Measurements from ENCODE around the gene ANAPC15. TPM values are rescaled to one million over a fixed set of nuclear protein-coding genes. Genes with fewer than 3 reads are reported as not detected.
A peak's percentile ranks its signal among the peaks of the same experiment; 100 is the strongest.

Gene ANAPC15
- total and polyA plus RNA-seq, 2 donors (not counting 3 experiments of a cell fraction or from before 2014, with no cell fraction given), result 67.0 to 70.5 TPM

- intact Hi-C loops (cut with micrococcal nuclease) (no loop called here), dilution Hi-C loops (cut with MboI; ENCODE audit: extremely low pct_ligation_motif_present, low sequenced_read_pairs) (no loop called here)
- Histone ChIP-seq H4K20me1 (replicated peaks; ENCODE audit: control insufficient read depth, extremely low read depth, insufficient read depth, low read length) (no peaks in the 10 kb centered on the region), H3K27ac (ENCODE audit: insufficient read depth, low read depth, low read length) (peak overlapping the region; percentile 50), H3K36me3 (ENCODE audit: control insufficient read depth in 2 of 2, extremely low read depth in 1 of 2, insufficient read depth in 2 of 2, low read length in 2 of 2) (no peaks in the 10 kb centered on the region), H3K79me2 (ENCODE audit: control insufficient read depth, insufficient read depth, low read length) (peaks cover 77% of the 10 kb centered on the region), H3K9me1 (replicated peaks; ENCODE audit: control insufficient read depth, extremely low read depth, insufficient read depth, low read length) (no peaks in the 10 kb centered on the region), H3K9ac (replicated peaks; ENCODE audit: extremely low read depth, insufficient read depth, low read length) (peak overlapping the region; percentile 59), H3K27me3 (ENCODE audit: control insufficient read depth in 2 of 2, insufficient read depth in 2 of 2, low read length in 2 of 2) (no peaks in the 10 kb centered on the region), H3K9me3 (replicated peaks; ENCODE audit: control insufficient read depth, insufficient read depth, low read length) (no peaks in the 10 kb centered on the region), H3K4me2 (ENCODE audit: insufficient read depth, low read length) (peak overlapping the region; percentile 73), H3K4me3 (replicated peaks in 1 of 3; ENCODE audit: insufficient read depth in 1 of 3, low read depth in 1 of 3, low read length in 3 of 3) (peak overlapping the region in 1 of 3 experiments; percentile 1), H3K4me1 (ENCODE audit: control insufficient read depth, extremely low read depth, insufficient read depth, low read length) (peaks cover 64% of the 10 kb centered on the region), H2AFZ (ENCODE audit: low read depth, low read length) (no peak overlapping the region)
- POLR2A ChIA-PET, result interaction anchor here (1.6 kb wide), 1 partner anchor 30 kb away, joined by 7 read pairs; no protein-coding TSS in a partner anchor
- TF ChIP-seq GATA2 (IDR thresholded peaks at IDR 0.05; ENCODE audit: insufficient read depth, insufficient read length, low read depth, low read length), result no peak
- TF ChIP-seq MYC (IDR thresholded peaks at IDR 0.05; ENCODE audit: low read depth, low read length), result no peak
- peak; percentile 64 for TF ChIP-seq POLR2A (IDR thresholded peaks at IDR 0.05; ENCODE audit: low read depth, low read length)
- no peak for TF ChIP-seq MAX (IDR thresholded peaks at IDR 0.05; ENCODE audit: insufficient read depth, insufficient read length)
- TF ChIP-seq CTCF (IDR thresholded peaks at IDR 0.05; ENCODE audit: extremely low read depth in 1 of 2, insufficient read depth in 1 of 2, low read depth in 1 of 2, low read length in 2 of 2), result no peak
- no peak for TF ChIP-seq EZH2 (IDR thresholded peaks at IDR 0.05; ENCODE audit: borderline replicate concordance, low read depth, low read length, severe bottlenecking)
- peak; percentile 72 for TF ChIP-seq POLR2AphosphoS5 (IDR thresholded peaks at IDR 0.05; ENCODE audit: insufficient read depth, low read depth, low read length)
- peak; percentile 12 for TF ChIP-seq JUN (IDR thresholded peaks at IDR 0.05; ENCODE audit: borderline replicate concordance, insufficient read depth, insufficient read length, low read depth)
- TF ChIP-seq FOS (IDR thresholded peaks at IDR 0.05; ENCODE audit: borderline replicate concordance, insufficient read depth, low read length), result peak; percentile 75
- FAIRE-seq (peak; percentile 96), DNase-seq (ENCODE audit: low read depth, low spot score) (peak; percentile 81)
- no TSS peak for BruUV-seq (replicated peaks)
- CTCF ChIA-PET, result interaction anchor here (1.0 to 6.9 kb wide), 7 partner anchors 9 to 44 kb away, joined by 3 to 46 read pairs (median 4); no protein-coding TSS in a partner anchor
Measured at GRCh38 chr11:72069787-72070251, 42.7 kb downstream of the ANAPC15 start.

Data from endothelial cell of umbilical vein (primary cell).